ENCODE results near the gene SNCA. TPM values are rescaled to one million over a fixed set of nuclear protein-coding genes. Genes with fewer than 3 reads are reported as not detected.

The SNCA gene
- total RNA-seq, 2 experiments from 2014 or later = not detected

GRCh38 chr4:89868999-89869589 lies 32.1 kb upstream of the SNCA start:
- H3K9me3 Mint-ChIP-seq = peaks cover 3% of the 10 kb centered on the region

GRCh38 chr4:89868276-89868675 lies 31.3 kb upstream of the SNCA start:
- Mint-ChIP-seq H3K27ac (no peak overlapping the region), H3K36me3 (ENCODE audit: low read depth) (no peaks in the 10 kb centered on the region), H3K27me3 (peaks cover 4% of the 10 kb centered on the region), H3K9me3 (peaks cover 3% of the 10 kb centered on the region), H3K4me1 (ENCODE audit: low read depth) (no peaks in the 10 kb centered on the region), H3K4me3 (no peak overlapping the region)
- ChIA-PET CTCF (interaction anchor here (1.0 to 1.5 kb wide), 10 partner anchors 11 to 731 kb away, joined by 3 to 6 read pairs (median 4); partner anchors contain the start of gene MMRN1), POLR2A (no interaction called here)
- intact Hi-C loops (cut with micrococcal nuclease) = no loop called here
- ATAC-seq (no peak), DNase-seq (no peak)
- TF ChIP-seq CTCF (IDR thresholded peaks at IDR 0.05) = no peak

More at GRCh38 chr4:89868999-89869589, 32.1 kb upstream of the SNCA start:
- POLR2A ChIA-PET = no interaction called here
- Mint-ChIP-seq H3K36me3 (ENCODE audit: low read depth) (no peaks in the 10 kb centered on the region), H3K27me3 (peaks cover 4% of the 10 kb centered on the region), H3K27ac (no peak overlapping the region), H3K4me3 (no peak overlapping the region), H3K4me1 (ENCODE audit: low read depth) (no peaks in the 10 kb centered on the region)
- TF ChIP-seq CTCF (IDR thresholded peaks at IDR 0.05) = peak; percentile 70
- intact Hi-C loops (cut with micrococcal nuclease) = no loop called here
- DNase-seq (no peak), ATAC-seq (no peak)
- CTCF ChIA-PET = interaction anchor here (0.7 to 1.5 kb wide), 15 partner anchors 10 to 732 kb away, joined by 3 to 6 read pairs (median 3); partner anchors contain the start of gene MMRN1

- TF ChIP-seq CTCF (IDR thresholded peaks at IDR 0.05) = no peak
- no peak overlapping the region for H3K4me3 Mint-ChIP-seq
- H3K27ac Mint-ChIP-seq = no peak overlapping the region
- no peaks in the 10 kb centered on the region for H3K4me1 Mint-ChIP-seq (ENCODE audit: low read depth)
- DNase-seq (no peak), ATAC-seq (no peak)
- peaks cover 4% of the 10 kb centered on the region for H3K27me3 Mint-ChIP-seq
- H3K36me3 Mint-ChIP-seq (ENCODE audit: low read depth) = no peaks in the 10 kb centered on the region
- POLR2A ChIA-PET = no interaction called here
- intact Hi-C loops (cut with micrococcal nuclease) = no loop called here
- peaks cover 3% of the 10 kb centered on the region for H3K9me3 Mint-ChIP-seq
- CTCF ChIA-PET = no interaction called here
Measured at GRCh38 chr4:89863533-89863932, 26.6 kb upstream of the SNCA start.

- H3K4me1 Mint-ChIP-seq (ENCODE audit: low read depth) = no peaks in the 10 kb centered on the region
- H3K27ac Mint-ChIP-seq = no peak overlapping the region
- POLR2A ChIA-PET = no interaction called here
- intact Hi-C loops (cut with micrococcal nuclease) = no loop called here
- CTCF ChIA-PET = no interaction called here
- TF ChIP-seq CTCF (IDR thresholded peaks at IDR 0.05) = no peak
- peaks cover 8% of the 10 kb centered on the region for H3K27me3 Mint-ChIP-seq
- DNase-seq (no peak), ATAC-seq (no peak)
- no peaks in the 10 kb centered on the region for H3K36me3 Mint-ChIP-seq (ENCODE audit: low read depth)
- no peaks in the 10 kb centered on the region for H3K9me3 Mint-ChIP-seq
- H3K4me3 Mint-ChIP-seq = no peak overlapping the region
Measured at GRCh38 chr4:89860971-89861370, 24.0 kb upstream of the SNCA start.

GRCh38 chr4:89855236-89855635 lies 18.3 kb upstream of the SNCA start:
- peaks cover 8% of the 10 kb centered on the region for H3K27me3 Mint-ChIP-seq
- TF ChIP-seq CTCF (IDR thresholded peaks at IDR 0.05) = no peak
- no peak for DNase-seq
- POLR2A ChIA-PET = no interaction called here
- H3K27ac Mint-ChIP-seq = no peak overlapping the region
- intact Hi-C loops (cut with micrococcal nuclease) = no loop called here
- no peaks in the 10 kb centered on the region for H3K4me1 Mint-ChIP-seq (ENCODE audit: low read depth)
- no peaks in the 10 kb centered on the region for H3K36me3 Mint-ChIP-seq (ENCODE audit: low read depth)
- ATAC-seq = no peak
- peaks cover under 1% of the 10 kb centered on the region for H3K9me3 Mint-ChIP-seq
- CTCF ChIA-PET = interaction anchor here (1.2 kb wide), 1 partner anchor 14 kb away, joined by 4 read pairs; no protein-coding TSS in a partner anchor
- H3K4me3 Mint-ChIP-seq = no peak overlapping the region
